Measurements from ENCODE around the gene CTAGE9.

- TF ChIP-seq CTCF (IDR thresholded peaks at IDR 0.05; ENCODE audit: borderline replicate concordance, extremely low read depth, low read length, poor library complexity, severe bottlenecking) (no peak), EZH2 (IDR thresholded peaks at IDR 0.05; ENCODE audit: borderline replicate concordance, low read depth, low read length, severe bottlenecking) (no peak)
These were observed 33.8 kb upstream of the CTAGE9 start for GRCh38 chr6:131744432-131745287.
